Type B pancreatic cell (in vitro differentiated cells): Measurements from ENCODE around the gene MAP4. TPM values are rescaled to one million over a fixed set of nuclear protein-coding genes. Genes with fewer than 3 reads are reported as not detected.

ENCODE experiments used
- DNase-seq: peaks from one replicate; pipeline ENCODE4 v3.0.0; 2021; ENCODE audit warnings: mixed read lengths; ENCODE audit not compliant: unreplicated experiment; ENCODE audit errors: extremely low spot score
- H3K27ac Mint-ChIP-seq: 2 replicates; pipeline ENCODE4 v1.8.0; 2021; ENCODE audit warnings: mild to moderate bottlenecking, mixed read lengths
- H3K27me3 Mint-ChIP-seq: 2 replicates; pipeline ENCODE4 v1.8.0; 2021; ENCODE audit warnings: mixed read lengths
- H3K36me3 Mint-ChIP-seq: 2 replicates; pipeline ENCODE4 v1.8.0; 2021; ENCODE audit warnings: mixed read lengths
- H3K4me1 Mint-ChIP-seq: one replicate; pipeline ENCODE4 v1.8.0; 2021; ENCODE audit warnings: mixed read lengths; ENCODE audit not compliant: unreplicated experiment
- H3K4me3 Mint-ChIP-seq: 2 replicates; pipeline ENCODE4 v1.8.0; 2021; ENCODE audit warnings: mild to moderate bottlenecking, mixed read lengths
- H3K9me3 Mint-ChIP-seq: 2 replicates; pipeline ENCODE4 v1.8.0; 2021; ENCODE audit warnings: mixed read lengths
- total RNA-seq: library from RNA; stranded (reverse); gene quantifications from 2 replicates; pipeline ENCODE4 v1.2.1, GENCODE V29; 2021; ENCODE audit warnings: low replicate concordance
- TF ChIP-seq, protein P1 (sequence below): fragments of 200-600 bp; sonication (generic); conservative IDR thresholded peaks from 2 replicates; pipeline ENCODE4 v1.5.0; 2021; ENCODE audit warnings: antibody characterized with exemption, mild to moderate bottlenecking

The MAP4 gene
- total RNA-seq, 1 donor from 2014 or later: 120 TPM

DNA sequence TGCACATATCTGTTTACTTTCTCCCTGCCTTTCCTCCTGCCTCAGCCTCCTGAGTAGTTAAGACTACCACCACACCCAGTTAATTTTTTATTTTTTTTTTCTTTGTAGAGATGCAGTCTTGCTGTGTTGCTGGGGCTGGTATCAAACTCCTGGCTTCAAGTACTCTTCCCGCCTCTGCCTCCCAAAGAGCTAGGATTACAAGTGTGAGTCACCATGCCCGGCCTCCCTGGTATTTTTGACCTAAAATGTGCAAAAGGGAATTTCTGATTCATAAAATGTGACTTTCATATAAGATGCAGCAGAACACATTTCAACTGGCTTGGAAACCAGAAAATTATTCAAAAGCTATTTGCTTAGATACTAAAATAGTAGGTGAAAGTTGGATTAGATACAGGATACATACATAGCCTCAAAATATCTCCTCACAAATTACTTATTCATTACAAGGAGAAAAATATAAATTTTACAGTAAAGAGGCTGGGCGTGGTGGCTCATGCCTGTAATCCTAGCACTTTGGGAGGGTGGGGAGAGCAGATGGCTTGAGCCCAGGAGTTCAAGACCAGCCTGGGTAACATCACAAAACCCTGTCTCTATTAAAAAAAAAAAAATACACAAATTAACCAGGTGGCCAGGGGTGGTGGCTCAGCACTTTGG, 32.0 kb downstream of the MAP4 start:
- TF ChIP-seq, protein P1, sequence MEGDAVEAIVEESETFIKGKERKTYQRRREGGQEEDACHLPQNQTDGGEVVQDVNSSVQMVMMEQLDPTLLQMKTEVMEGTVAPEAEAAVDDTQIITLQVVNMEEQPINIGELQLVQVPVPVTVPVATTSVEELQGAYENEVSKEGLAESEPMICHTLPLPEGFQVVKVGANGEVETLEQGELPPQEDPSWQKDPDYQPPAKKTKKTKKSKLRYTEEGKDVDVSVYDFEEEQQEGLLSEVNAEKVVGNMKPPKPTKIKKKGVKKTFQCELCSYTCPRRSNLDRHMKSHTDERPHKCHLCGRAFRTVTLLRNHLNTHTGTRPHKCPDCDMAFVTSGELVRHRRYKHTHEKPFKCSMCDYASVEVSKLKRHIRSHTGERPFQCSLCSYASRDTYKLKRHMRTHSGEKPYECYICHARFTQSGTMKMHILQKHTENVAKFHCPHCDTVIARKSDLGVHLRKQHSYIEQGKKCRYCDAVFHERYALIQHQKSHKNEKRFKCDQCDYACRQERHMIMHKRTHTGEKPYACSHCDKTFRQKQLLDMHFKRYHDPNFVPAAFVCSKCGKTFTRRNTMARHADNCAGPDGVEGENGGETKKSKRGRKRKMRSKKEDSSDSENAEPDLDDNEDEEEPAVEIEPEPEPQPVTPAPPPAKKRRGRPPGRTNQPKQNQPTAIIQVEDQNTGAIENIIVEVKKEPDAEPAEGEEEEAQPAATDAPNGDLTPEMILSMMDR: no peak
- Mint-ChIP-seq H3K4me3 (no peak overlapping the region), H3K9me3 (no peaks in the 10 kb centered on the region), H3K27me3 (no peaks in the 10 kb centered on the region), H3K27ac (no peak overlapping the region), H3K36me3 (peaks cover 7% of the 10 kb centered on the region), H3K4me1 (no peaks in the 10 kb centered on the region)
- DNase-seq: no peak

DNA sequence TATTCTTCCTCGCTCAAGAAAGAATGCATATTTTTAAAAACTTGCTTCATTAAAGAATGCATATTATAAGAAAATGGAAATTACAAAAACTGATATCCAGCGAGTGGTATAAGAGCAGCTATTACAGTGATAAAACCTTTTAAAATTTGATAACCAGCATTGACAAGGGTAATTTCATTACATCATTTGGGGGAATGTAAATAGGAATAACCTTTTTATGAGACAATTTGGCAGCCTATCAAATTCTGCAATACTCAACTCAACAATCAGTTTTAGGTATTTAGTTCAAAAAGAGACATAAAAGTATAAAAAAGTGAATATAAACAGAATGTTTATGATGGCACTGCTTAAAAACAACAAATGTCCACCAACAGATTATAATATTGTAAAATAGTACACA, 35.4 kb downstream of the MAP4 start:
- no peaks in the 10 kb centered on the region for H3K9me3 Mint-ChIP-seq
- peaks cover 10% of the 10 kb centered on the region for H3K36me3 Mint-ChIP-seq
- no peak overlapping the region for H3K27ac Mint-ChIP-seq
- H3K4me1 Mint-ChIP-seq: no peaks in the 10 kb centered on the region
- no peaks in the 10 kb centered on the region for H3K27me3 Mint-ChIP-seq
- TF ChIP-seq, protein P1: no peak
- no peak overlapping the region for H3K4me3 Mint-ChIP-seq
- no peak for DNase-seq

DNA sequence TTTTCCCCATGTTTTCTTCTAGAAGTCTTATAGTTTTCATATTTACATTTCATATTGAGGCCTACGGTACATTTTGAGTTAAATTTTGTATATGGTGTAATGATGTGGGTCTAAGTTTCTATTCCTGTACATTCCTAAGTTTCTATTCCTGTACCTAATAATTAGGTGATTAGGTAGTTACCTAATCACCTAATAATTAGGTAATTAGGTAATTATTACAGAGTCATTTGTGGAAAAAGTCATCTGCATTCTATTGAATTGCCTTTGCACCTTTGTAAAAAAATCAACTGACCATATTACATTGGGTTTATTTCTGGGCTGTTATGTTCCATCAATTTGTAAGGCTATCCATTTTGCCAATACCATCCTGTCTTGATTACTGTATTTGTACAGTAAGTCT, 37.1 kb downstream of the MAP4 start:
- TF ChIP-seq, protein P1: no peak
- Mint-ChIP-seq H3K27me3 (no peaks in the 10 kb centered on the region), H3K9me3 (no peaks in the 10 kb centered on the region), H3K36me3 (peaks cover 11% of the 10 kb centered on the region), H3K27ac (no peak overlapping the region), H3K4me1 (no peaks in the 10 kb centered on the region), H3K4me3 (no peak overlapping the region)
- no peak for DNase-seq

DNA sequence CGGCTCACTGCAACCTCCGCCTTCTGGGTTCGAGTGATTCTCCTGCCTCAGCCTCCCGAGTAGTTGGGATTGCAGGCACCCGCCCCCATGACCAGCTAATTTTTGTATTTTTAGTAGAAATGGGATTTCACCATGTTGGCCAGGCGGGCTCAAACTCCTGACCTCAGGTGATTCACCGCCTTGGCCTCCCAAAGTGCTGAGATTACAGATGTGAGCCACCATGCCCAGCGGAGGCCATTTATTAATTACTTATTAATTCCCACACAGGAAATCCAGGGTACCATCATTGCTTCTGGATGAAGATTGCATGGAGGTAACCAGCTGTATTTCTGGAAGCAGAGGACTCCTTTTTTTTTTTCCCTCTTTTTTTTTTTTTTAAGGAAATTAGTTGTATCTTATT, 37.8 kb downstream of the MAP4 start:
- H3K9me3 Mint-ChIP-seq: no peaks in the 10 kb centered on the region
- H3K4me3 Mint-ChIP-seq: no peak overlapping the region
- DNase-seq: no peak
- no peaks in the 10 kb centered on the region for H3K27me3 Mint-ChIP-seq
- no peak overlapping the region for H3K27ac Mint-ChIP-seq
- H3K4me1 Mint-ChIP-seq: no peaks in the 10 kb centered on the region
- H3K36me3 Mint-ChIP-seq: peaks cover 11% of the 10 kb centered on the region
- TF ChIP-seq, protein P1: no peak

DNA sequence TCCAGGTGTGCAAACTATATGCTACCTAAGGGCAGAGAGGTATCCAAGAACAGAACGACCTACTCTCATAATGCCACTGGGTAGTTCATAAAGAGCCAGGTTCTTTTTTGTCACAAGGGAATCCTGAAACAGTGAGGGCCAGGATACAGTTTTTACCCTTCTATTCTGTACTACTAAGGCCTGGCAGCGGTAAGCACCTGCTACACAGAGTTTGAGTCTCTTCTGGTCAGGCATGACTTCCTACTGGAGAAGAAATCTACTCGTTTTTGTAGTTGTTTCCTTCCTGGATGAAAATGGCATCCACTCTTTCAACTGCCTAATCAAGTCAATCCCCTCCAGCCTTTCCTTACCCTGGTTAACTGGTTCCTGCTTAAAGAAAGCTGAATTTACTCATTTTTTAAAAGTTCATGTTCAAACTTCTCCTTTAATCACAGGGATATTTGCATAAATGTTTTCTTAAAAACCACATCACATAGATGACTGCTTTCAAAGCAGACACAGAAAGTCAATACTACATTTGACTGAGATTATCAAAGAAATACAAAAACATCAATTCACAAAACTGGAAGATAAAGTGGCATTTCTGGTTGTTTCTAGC, 40.0 kb downstream of the MAP4 start:
- Mint-ChIP-seq H3K4me3 (no peak overlapping the region), H3K4me1 (no peaks in the 10 kb centered on the region), H3K27me3 (no peaks in the 10 kb centered on the region), H3K27ac (no peak overlapping the region), H3K9me3 (no peaks in the 10 kb centered on the region), H3K36me3 (peaks cover 11% of the 10 kb centered on the region)
- no peak for DNase-seq
- TF ChIP-seq, protein P1: no peak
